K562 (cell line): ENCODE measurements around the gene PIK3CD. TPM values are rescaled to one million over a fixed set of nuclear protein-coding genes. Genes with fewer than 3 reads are reported as not detected.

Experiments
- BRD9 ChIP-seq: fragments of 450-650 bp; IDR thresholded peaks from 2 replicates; pipeline ENCODE4 v1.6.1; 2018; ENCODE audit warnings: low read depth; ENCODE audit not compliant: partially characterized antibody
- C11orf30 ChIP-seq: fragments of 450-650 bp; IDR thresholded peaks from 2 replicates; pipeline ENCODE4 v1.6.1; 2016; ENCODE audit warnings: low read depth, mild to moderate bottlenecking
- HIVEP1 ChIP-seq: fragments of 250-450 bp; sonication (Bioruptor Pico); IDR thresholded peaks from 2 replicates; pipeline ENCODE4 v1.4.0; 2020; ENCODE audit warnings: mild to moderate bottlenecking
- L3MBTL2 ChIP-seq: fragments of 450-650 bp; IDR thresholded peaks from 2 replicates; pipeline ENCODE4 v1.6.1; 2016; ENCODE audit warnings: mild to moderate bottlenecking, moderate library complexity
- LARP7 ChIP-seq: fragments of 450-650 bp; IDR thresholded peaks from 2 replicates; pipeline ENCODE4 v1.6.1; 2016
- MGA ChIP-seq: fragments of 450-650 bp; IDR thresholded peaks from 2 replicates; pipeline ENCODE4 v1.6.1; 2016; ENCODE audit warnings: mild to moderate bottlenecking, moderate library complexity
- RBM34 ChIP-seq: fragments of 200-400 bp; formaldehyde crosslinking; IDR thresholded peaks from 2 replicates; pipeline ENCODE4 v1.6.1; 2018; ENCODE audit warnings: low read length, borderline replicate concordance; ENCODE audit not compliant: insufficient read depth
- ZFX ChIP-seq: sonication (generic); formaldehyde crosslinking; IDR thresholded peaks from 2 replicates; pipeline ENCODE4 v1.8.0; 2022; ENCODE audit warnings: mild to moderate bottlenecking, missing genetic modification reagents, moderate library complexity
- ZNF140 ChIP-seq: fragments of 250-450 bp; sonication (Bioruptor Pico); IDR thresholded peaks from 2 replicates; pipeline ENCODE4 v1.8.0; 2021; ENCODE audit warnings: moderate library complexity, mild to moderate bottlenecking, inconsistent platforms
- ZNF431 ChIP-seq: sonication (generic); formaldehyde crosslinking; IDR thresholded peaks from 2 replicates; pipeline ENCODE4 v1.8.0; 2022; ENCODE audit warnings: mild to moderate bottlenecking, missing genetic modification reagents
- polyA plus RNA-seq, 8 experiments: library from polyadenylated mRNA; depleted of rRNA in 4 of 8; stranded (reverse) in 5 of 8; unstranded in 3 of 8; fragments of >200 nt; fragmentation: Nextera tagmentation in 2 of 8; fragmentation: Illumina TruSeq in 1 of 8; extraction: Ambion mirVana in 2 of 8; extraction: Trizol in 1 of 8; gene quantifications; 2 replicates each; pipeline versions ENCODE4 v1.2.1 to v1.2.3, GENCODE V29; 2011 to 2014; ENCODE audit warnings: inconsistent platforms in 1 of 8, missing spikeins in 1 of 8
- total RNA-seq, 7 experiments: library from RNA; depleted of rRNA in 6 of 7; stranded (reverse); fragments of >200 nt in 6 of 7; fragmentation: Illumina TruSeq in 2 of 7; extraction: Trizol in 2 of 7; gene quantifications; 2 replicates each; pipeline versions ENCODE4 v1.2.1 to v1.2.3, GENCODE V29; 2011 to 2021; ENCODE audit warnings: low replicate concordance in 1 of 7
- TF ChIP-seq, protein P1 (sequence below), 2 experiments: IDR thresholded peaks; 2 replicates each; pipeline ENCODE4 v1.6.1; 2012; ENCODE audit warnings: improper control_type of control experiment in 2 of 2, low read depth in 2 of 2, low read length in 2 of 2, borderline replicate concordance in 1 of 2
- TF ChIP-seq, protein P2 (sequence below): fragments of 250-450 bp; sonication (Bioruptor Pico); IDR thresholded peaks from 2 replicates; pipeline ENCODE4 v1.4.0; 2020; ENCODE audit warnings: mild to moderate bottlenecking

The PIK3CD gene
- total and polyA plus RNA-seq, 9 of the 15 experiments (the other 6 are each of a cell fraction or from before 2014, with no cell fraction given), result 1.8 to 20.8 (median 7.2) TPM

- TF ChIP-seq MGA, result peak; percentile 90; the same call in 1 of the 2 replicates
- TF ChIP-seq RBM34, result no peak
- peak; percentile 95 for TF ChIP-seq C11orf30
- TF ChIP-seq BRD9, result peak; percentile 69
- TF ChIP-seq HIVEP1 (CRISPR knock-in tag), result peak; percentile 67
- peak; percentile 90 for TF ChIP-seq ZFX (CRISPR knock-in tag)
- TF ChIP-seq, protein P1, sequence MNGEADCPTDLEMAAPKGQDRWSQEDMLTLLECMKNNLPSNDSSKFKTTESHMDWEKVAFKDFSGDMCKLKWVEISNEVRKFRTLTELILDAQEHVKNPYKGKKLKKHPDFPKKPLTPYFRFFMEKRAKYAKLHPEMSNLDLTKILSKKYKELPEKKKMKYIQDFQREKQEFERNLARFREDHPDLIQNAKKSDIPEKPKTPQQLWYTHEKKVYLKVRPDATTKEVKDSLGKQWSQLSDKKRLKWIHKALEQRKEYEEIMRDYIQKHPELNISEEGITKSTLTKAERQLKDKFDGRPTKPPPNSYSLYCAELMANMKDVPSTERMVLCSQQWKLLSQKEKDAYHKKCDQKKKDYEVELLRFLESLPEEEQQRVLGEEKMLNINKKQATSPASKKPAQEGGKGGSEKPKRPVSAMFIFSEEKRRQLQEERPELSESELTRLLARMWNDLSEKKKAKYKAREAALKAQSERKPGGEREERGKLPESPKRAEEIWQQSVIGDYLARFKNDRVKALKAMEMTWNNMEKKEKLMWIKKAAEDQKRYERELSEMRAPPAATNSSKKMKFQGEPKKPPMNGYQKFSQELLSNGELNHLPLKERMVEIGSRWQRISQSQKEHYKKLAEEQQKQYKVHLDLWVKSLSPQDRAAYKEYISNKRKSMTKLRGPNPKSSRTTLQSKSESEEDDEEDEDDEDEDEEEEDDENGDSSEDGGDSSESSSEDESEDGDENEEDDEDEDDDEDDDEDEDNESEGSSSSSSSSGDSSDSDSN (IDR thresholded peaks at IDR 0.05; ENCODE audit: borderline replicate concordance in 1 of 2, low read depth in 2 of 2, low read length in 2 of 2), result peak; percentile 53 to 80; a peak in 2 of 4 replicates
- peak; percentile 88 for TF ChIP-seq L3MBTL2
- 0 out of 2 replicates have a peak, but pooled peaks have one; percentile 15 for TF ChIP-seq LARP7
- TF ChIP-seq ZNF140, result no peak
- peak; percentile 28; the same call in 1 of the 2 replicates for TF ChIP-seq ZNF431
- TF ChIP-seq, protein P2, sequence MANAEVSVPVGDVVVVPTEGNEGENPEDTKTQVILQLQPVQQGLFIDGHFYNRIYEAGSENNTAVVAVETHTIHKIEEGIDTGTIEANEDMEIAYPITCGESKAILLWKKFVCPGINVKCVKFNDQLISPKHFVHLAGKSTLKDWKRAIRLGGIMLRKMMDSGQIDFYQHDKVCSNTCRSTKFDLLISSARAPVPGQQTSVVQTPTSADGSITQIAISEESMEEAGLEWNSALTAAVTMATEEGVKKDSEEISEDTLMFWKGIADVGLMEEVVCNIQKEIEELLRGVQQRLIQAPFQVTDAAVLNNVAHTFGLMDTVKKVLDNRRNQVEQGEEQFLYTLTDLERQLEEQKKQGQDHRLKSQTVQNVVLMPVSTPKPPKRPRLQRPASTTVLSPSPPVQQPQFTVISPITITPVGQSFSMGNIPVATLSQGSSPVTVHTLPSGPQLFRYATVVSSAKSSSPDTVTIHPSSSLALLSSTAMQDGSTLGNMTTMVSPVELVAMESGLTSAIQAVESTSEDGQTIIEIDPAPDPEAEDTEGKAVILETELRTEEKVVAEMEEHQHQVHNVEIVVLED (CRISPR knock-in tag), result peak; percentile 45; the same call in 1 of the 2 replicates
Measured at GRCh38 chr1:9717193-9718005, 65.9 kb downstream of the PIK3CD start (continued).
